Neural cell (in vitro differentiated cells): Measurements from ENCODE around the gene TMEM9. TPM values are rescaled to one million over a fixed set of nuclear protein-coding genes. Genes with fewer than 3 reads are reported as not detected.

Source experiments
- H2AFZ ChIP-seq: fragments of 200-600, 300-800 bp; sonication (generic), shearing (Covaris generic); 2 replicates; pipeline ENCODE4 v1.6.0; 2014; ENCODE audit warnings: low read depth, mild to moderate bottlenecking, antibody characterized with exemption, low read length, moderate library complexity
- H3F3A ChIP-seq: fragments of 200-600 bp; shearing (Covaris generic); 2 replicates; pipeline ENCODE4 v1.6.1; 2016; ENCODE audit warnings: mild to moderate bottlenecking, moderate library complexity, mixed read lengths, antibody characterized with exemption, low read length; ENCODE audit not compliant: insufficient read depth, poor library complexity, severe bottlenecking
- H3K27ac ChIP-seq: fragments of 200-600, 300-800 bp; sonication (generic), shearing (Covaris generic); 2 replicates; pipeline ENCODE4 v1.5.1; 2014; ENCODE audit warnings: mild to moderate bottlenecking, low read length, moderate library complexity
- H3K27me3 ChIP-seq: fragments of 300-800, 200-600 bp; sonication (generic), shearing (Covaris generic); 2 replicates; pipeline ENCODE4 v1.6.0; 2014; ENCODE audit warnings: mild to moderate bottlenecking, low read depth, low read length, moderate library complexity; ENCODE audit not compliant: insufficient read depth
- H3K36me3 ChIP-seq: fragments of 300-800, 200-600 bp; sonication (generic), shearing (Covaris generic); 2 replicates; pipeline ENCODE4 v1.5.1; 2014; ENCODE audit warnings: mild to moderate bottlenecking, antibody characterized with exemption, low read length, moderate library complexity; ENCODE audit not compliant: insufficient read depth
- H3K4me2 ChIP-seq: fragments of 300-800, 200-600 bp; sonication (generic), shearing (Covaris generic); 2 replicates; pipeline ENCODE4 v1.6.0; 2014; ENCODE audit warnings: mild to moderate bottlenecking, low read length
- H3K4me3 ChIP-seq: fragments of 300-800, 200-600 bp; sonication (generic), shearing (Covaris generic); 2 replicates; pipeline ENCODE4 v1.5.1; 2014; ENCODE audit warnings: mild to moderate bottlenecking, low read length, moderate library complexity
- H3K79me2 ChIP-seq: fragments of 200-600 bp; shearing (Covaris generic); replicated peaks from 2 replicates; pipeline ENCODE4 v1.6.0; 2014; ENCODE audit warnings: mild to moderate bottlenecking, low read length, moderate library complexity; ENCODE audit not compliant: insufficient read depth
- H3K9ac ChIP-seq: fragments of 300-800, 200-600 bp; sonication (generic), shearing (Covaris generic); 2 replicates; pipeline ENCODE4 v1.6.1; 2016; ENCODE audit warnings: mild to moderate bottlenecking, low read length, mixed read lengths
- H3K9me2 ChIP-seq: fragments of 200-600 bp; shearing (Covaris generic); 2 replicates; pipeline ENCODE4 v1.6.1; 2016; ENCODE audit warnings: mild to moderate bottlenecking, low read length, mixed read lengths; ENCODE audit not compliant: insufficient read depth
- H3K9me3 ChIP-seq: fragments of 200-600, 300-800 bp; sonication (generic), shearing (Covaris generic); 2 replicates; pipeline ENCODE4 v1.6.1; 2016; ENCODE audit warnings: mild to moderate bottlenecking, mixed run types, low read length, moderate library complexity, mixed read lengths
- H4K20me1 ChIP-seq: fragments of 200-600 bp; shearing (Covaris generic); 2 replicates; pipeline ENCODE4 v1.6.1; 2016; ENCODE audit warnings: mild to moderate bottlenecking, mixed run types; ENCODE audit not compliant: insufficient read depth
- EZH2 ChIP-seq: fragments of 200-600, 300-800 bp; shearing (Covaris generic), sonication (generic); IDR thresholded peaks from 2 replicates; pipeline ENCODE4 v1.6.1; 2014; ENCODE audit warnings: antibody characterized with exemption, low read length, borderline replicate concordance, mild to moderate bottlenecking; ENCODE audit not compliant: insufficient read depth, poor library complexity, severe bottlenecking
- MXI1 ChIP-seq: fragments of 450-650 bp; conservative IDR thresholded peaks from 2 replicates; pipeline ENCODE4 v1.6.1; 2014; ENCODE audit warnings: antibody characterized with exemption, mild to moderate bottlenecking; ENCODE audit not compliant: poor library complexity, severe bottlenecking
- RAD21 ChIP-seq: fragments of 450-650 bp; conservative IDR thresholded peaks from 2 replicates; pipeline ENCODE4 v1.6.1; 2014; ENCODE audit warnings: antibody characterized with exemption, mild to moderate bottlenecking, moderate library complexity
- polyA plus RNA-seq: library from polyadenylated mRNA; depleted of rRNA; stranded (reverse); fragments of >200 nt; gene quantifications from 2 replicates; pipeline ENCODE4 v1.2.3, GENCODE V29; 2014
- TF ChIP-seq, protein P1 (sequence below): fragments of 450-650 bp; IDR thresholded peaks from 2 replicates; pipeline ENCODE4 v1.5.1; 2014; ENCODE audit warnings: antibody characterized with exemption, mild to moderate bottlenecking, moderate library complexity; ENCODE audit not compliant: poor library complexity, severe bottlenecking
- TF ChIP-seq, protein P2 (sequence below): IDR thresholded peaks from 2 replicates; pipeline ENCODE4 v1.6.1; 2012; ENCODE audit warnings: borderline replicate concordance

TMEM9 gene
- polyA plus RNA-seq, 1 donor from 2014 or later, result 182 TPM

DNA sequence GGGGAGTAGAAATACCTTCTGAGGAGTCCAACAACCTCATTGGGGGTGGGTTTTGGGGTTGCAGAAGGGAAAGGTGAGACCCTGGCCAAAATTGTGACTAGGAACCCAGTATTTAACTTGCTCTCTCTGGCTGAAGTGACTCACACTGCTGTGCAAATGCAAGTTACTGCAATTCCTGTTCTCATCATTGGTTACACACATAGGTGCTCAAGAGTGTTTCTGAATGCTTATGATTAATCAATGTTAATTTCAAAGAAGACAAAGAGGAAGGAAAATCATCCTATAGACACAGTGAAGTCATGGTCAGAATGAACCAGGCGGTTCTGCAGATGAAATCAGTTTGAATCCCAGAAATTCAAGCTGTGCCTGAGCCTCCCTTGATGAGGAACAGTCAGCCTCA lies 30.4 kb downstream of the TMEM9 start:
- Histone ChIP-seq H3K79me2 (no peaks in the 10 kb centered on the region), H3K4me3 (no peak overlapping the region), H3K9ac (no peak overlapping the region), H3K9me3 (no peaks in the 10 kb centered on the region), H4K20me1 (no peaks in the 10 kb centered on the region), H3K4me2 (no peak overlapping the region), H3K27me3 (no peaks in the 10 kb centered on the region), H2AFZ (no peak overlapping the region), H3F3A (no peaks in the 10 kb centered on the region), H3K36me3 (no peaks in the 10 kb centered on the region), H3K9me2 (no peaks in the 10 kb centered on the region), H3K27ac (no peak overlapping the region)
- no peak for TF ChIP-seq MXI1
- TF ChIP-seq, protein P1, sequence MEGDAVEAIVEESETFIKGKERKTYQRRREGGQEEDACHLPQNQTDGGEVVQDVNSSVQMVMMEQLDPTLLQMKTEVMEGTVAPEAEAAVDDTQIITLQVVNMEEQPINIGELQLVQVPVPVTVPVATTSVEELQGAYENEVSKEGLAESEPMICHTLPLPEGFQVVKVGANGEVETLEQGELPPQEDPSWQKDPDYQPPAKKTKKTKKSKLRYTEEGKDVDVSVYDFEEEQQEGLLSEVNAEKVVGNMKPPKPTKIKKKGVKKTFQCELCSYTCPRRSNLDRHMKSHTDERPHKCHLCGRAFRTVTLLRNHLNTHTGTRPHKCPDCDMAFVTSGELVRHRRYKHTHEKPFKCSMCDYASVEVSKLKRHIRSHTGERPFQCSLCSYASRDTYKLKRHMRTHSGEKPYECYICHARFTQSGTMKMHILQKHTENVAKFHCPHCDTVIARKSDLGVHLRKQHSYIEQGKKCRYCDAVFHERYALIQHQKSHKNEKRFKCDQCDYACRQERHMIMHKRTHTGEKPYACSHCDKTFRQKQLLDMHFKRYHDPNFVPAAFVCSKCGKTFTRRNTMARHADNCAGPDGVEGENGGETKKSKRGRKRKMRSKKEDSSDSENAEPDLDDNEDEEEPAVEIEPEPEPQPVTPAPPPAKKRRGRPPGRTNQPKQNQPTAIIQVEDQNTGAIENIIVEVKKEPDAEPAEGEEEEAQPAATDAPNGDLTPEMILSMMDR, result no peak
- TF ChIP-seq, protein P2, sequence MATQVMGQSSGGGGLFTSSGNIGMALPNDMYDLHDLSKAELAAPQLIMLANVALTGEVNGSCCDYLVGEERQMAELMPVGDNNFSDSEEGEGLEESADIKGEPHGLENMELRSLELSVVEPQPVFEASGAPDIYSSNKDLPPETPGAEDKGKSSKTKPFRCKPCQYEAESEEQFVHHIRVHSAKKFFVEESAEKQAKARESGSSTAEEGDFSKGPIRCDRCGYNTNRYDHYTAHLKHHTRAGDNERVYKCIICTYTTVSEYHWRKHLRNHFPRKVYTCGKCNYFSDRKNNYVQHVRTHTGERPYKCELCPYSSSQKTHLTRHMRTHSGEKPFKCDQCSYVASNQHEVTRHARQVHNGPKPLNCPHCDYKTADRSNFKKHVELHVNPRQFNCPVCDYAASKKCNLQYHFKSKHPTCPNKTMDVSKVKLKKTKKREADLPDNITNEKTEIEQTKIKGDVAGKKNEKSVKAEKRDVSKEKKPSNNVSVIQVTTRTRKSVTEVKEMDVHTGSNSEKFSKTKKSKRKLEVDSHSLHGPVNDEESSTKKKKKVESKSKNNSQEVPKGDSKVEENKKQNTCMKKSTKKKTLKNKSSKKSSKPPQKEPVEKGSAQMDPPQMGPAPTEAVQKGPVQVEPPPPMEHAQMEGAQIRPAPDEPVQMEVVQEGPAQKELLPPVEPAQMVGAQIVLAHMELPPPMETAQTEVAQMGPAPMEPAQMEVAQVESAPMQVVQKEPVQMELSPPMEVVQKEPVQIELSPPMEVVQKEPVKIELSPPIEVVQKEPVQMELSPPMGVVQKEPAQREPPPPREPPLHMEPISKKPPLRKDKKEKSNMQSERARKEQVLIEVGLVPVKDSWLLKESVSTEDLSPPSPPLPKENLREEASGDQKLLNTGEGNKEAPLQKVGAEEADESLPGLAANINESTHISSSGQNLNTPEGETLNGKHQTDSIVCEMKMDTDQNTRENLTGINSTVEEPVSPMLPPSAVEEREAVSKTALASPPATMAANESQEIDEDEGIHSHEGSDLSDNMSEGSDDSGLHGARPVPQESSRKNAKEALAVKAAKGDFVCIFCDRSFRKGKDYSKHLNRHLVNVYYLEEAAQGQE, result no peak
- no peak for TF ChIP-seq RAD21

GRCh38 chr1:201122321-201122957 lies 31.8 kb downstream of the TMEM9 start:
- no peak for TF ChIP-seq RAD21
- no peak for TF ChIP-seq EZH2
- TF ChIP-seq, protein P1, result no peak
- TF ChIP-seq, protein P2, result no peak
- no peak overlapping the region for H2AFZ ChIP-seq
- H3K27me3 ChIP-seq, result no peaks in the 10 kb centered on the region
- H3K4me3 ChIP-seq, result no peak overlapping the region
- no peaks in the 10 kb centered on the region for H4K20me1 ChIP-seq
- H3K4me2 ChIP-seq, result no peak overlapping the region
- H3K79me2 ChIP-seq, result no peaks in the 10 kb centered on the region
- H3F3A ChIP-seq, result no peaks in the 10 kb centered on the region
- no peak overlapping the region for H3K27ac ChIP-seq
- no peaks in the 10 kb centered on the region for H3K36me3 ChIP-seq
- no peaks in the 10 kb centered on the region for H3K9me2 ChIP-seq
- H3K9me3 ChIP-seq, result no peaks in the 10 kb centered on the region
- H3K9ac ChIP-seq, result no peak overlapping the region
